Mononuclear cell (primary cell): ENCODE results near the gene CTSW. TPM values are rescaled to one million over a fixed set of nuclear protein-coding genes. Genes with fewer than 3 reads are reported as not detected.

ENCODE experiments used
- H3K27me3 ChIP-seq: 2 replicates; pipeline ENCODE4 v1.6.0; 2011; ENCODE audit warnings: low read length, control low read depth; ENCODE audit not compliant: insufficient read depth
- H3K4me1 ChIP-seq: 2 replicates; pipeline ENCODE4 v1.5.1; 2011; ENCODE audit warnings: mild to moderate bottlenecking, low read length, control low read depth; ENCODE audit not compliant: insufficient read depth
- H3K4me3 ChIP-seq: 2 replicates; pipeline ENCODE4 v1.5.1; 2011; ENCODE audit warnings: mild to moderate bottlenecking, low read length, moderate library complexity
- H3K9me3 ChIP-seq: 2 replicates; pipeline ENCODE4 v1.5.1; 2011; ENCODE audit warnings: low read depth, mild to moderate bottlenecking, control low read depth, low read length
- total RNA-seq: library from RNA; depleted of rRNA; stranded (reverse); fragments of >200 nt; gene quantifications from one replicate; pipeline ENCODE4 v1.2.3, GENCODE V29; 2012

CTSW gene
- total RNA-seq, 1 donor: 130 TPM

DNA sequence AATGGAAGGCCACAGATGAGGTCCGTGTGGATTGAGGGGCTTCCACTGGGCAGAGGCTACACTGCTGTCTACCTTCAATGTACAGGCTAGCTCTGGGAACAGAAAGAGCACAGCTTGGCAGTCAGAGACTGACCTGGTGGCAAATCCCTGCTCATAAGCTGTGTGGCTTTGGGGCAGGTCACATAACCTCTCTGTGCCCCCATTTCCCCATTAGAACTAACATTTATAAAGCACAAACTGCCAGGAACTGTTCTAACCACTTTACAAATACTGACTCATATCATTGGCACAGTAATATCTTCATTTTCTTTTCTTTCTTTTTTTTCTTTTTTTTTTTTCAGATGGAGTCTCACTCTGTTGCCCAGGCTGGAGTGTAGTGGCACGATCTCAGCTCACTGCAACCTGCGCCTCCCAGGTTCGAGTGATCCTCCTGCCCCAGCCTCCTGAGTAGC lies 17.4 kb downstream of the CTSW start:
- peaks cover 59% of the 10 kb centered on the region for H3K4me1 ChIP-seq
- peaks cover 6% of the 10 kb centered on the region for H3K27me3 ChIP-seq
- no peaks in the 10 kb centered on the region for H3K9me3 ChIP-seq
- H3K4me3 ChIP-seq: no peak overlapping the region

DNA sequence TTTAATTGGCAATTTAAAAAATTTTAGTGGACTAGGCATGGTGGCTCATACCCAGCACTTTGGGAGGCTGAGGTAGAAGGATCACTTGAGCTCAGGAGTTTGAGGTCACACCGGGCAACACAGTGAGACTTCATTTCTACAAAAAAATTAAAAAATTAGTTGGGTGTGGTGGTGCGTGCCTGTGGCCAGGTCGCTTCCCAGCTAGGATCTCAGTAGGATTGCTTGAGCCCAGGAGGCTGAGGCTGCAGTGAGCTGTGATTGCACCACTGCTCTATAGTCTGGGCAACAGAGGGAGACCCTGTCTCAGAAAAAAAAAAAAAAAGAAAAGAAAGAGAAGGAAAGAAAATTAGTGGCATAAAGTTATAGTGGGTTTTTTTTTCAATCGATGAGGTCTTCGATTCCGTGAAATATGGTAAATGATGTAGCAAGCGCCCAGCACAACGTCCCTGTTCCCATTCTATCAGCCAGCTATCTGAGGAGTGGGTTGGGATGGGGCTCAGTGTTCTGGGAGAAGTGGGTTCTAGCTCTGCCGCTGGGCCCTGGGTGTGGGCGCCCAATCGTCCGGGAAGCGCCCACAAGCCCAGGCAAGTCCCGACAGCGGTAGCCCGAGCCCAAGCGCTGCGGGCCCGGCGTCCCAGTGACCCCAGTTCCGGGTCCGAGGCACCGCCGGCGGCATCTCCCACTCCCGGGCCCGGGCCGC lies 19.2 kb downstream of the CTSW start:
- Histone ChIP-seq H3K4me3 (peak overlapping the region; percentile 36), H3K27me3 (peaks cover 6% of the 10 kb centered on the region), H3K9me3 (no peaks in the 10 kb centered on the region), H3K4me1 (peaks cover 41% of the 10 kb centered on the region)

DNA sequence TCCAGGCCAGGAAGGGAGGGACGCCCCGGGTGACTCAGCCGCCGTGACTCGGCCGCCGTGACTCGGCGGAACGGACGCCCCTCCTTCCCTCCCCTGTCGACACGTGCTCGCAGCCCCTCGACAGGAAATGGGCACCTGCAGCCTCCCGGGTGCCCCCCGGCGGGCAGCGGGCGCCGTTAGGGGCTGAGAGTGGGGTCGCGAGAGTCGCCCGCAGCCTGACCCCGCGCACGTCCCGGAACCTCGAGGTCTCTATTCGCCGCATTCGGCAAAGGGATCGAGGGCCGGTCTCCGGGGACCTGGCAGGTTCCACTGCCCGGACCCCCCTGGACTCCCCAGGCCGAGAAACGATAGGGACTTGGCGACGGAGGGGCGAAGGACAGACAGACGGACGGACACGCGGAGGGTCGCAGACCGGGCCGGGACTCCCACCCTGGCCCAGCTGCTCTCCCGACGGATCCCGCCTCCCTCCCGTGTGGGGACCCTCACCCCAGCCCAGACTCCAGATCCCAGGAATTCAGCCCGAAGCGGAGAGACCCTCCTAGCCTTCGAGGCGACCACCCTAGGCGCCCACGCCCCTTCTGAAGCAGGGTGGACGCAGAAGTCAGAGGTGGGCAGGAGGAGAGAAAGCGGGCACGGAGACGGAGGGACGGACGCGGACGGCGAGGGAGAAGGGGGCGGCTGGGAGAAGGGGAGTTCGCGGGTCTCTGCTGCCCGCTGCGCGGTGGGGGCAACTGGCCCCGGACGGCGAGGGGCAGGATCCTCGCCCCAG lies 19.9 kb downstream of the CTSW start:
- H3K4me3 ChIP-seq: peak overlapping the region; percentile 36
- H3K9me3 ChIP-seq: no peaks in the 10 kb centered on the region
- peaks cover 34% of the 10 kb centered on the region for H3K4me1 ChIP-seq
- H3K27me3 ChIP-seq: peaks cover 6% of the 10 kb centered on the region

GRCh38 chr11:65900125-65900898 lies 20.7 kb downstream of the CTSW start, which contains the start of gene FOSL1:
Gene FOSL1, minus strand, starts transcription at chr11:65900388. Its CDS starts 49 bp downstream, at chr11:65900339.
- Histone ChIP-seq H3K9me3 (no peaks in the 10 kb centered on the region), H3K27me3 (peaks cover 6% of the 10 kb centered on the region), H3K4me3 (peak within 1 kb of the TSS; percentile 36), H3K4me1 (peaks cover 31% of the 10 kb centered on the region)

DNA sequence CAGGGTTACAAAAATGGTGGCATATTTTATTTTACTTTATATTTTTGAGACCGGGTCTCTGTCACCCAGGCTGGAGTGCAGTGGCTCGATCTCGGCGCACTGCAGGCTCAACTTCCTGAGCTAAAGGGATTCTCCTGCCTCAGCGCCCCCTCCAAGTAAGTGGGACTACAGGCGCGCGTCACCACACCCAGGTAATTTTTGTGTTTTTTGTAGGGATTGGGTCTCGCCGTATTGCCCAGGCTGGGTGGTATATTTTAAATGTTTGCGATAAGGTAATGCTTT lies 21.2 kb downstream of the CTSW start:
- Histone ChIP-seq H3K4me3 (no peak overlapping the region), H3K27me3 (peaks cover 6% of the 10 kb centered on the region), H3K9me3 (no peaks in the 10 kb centered on the region), H3K4me1 (peaks cover 31% of the 10 kb centered on the region)

DNA sequence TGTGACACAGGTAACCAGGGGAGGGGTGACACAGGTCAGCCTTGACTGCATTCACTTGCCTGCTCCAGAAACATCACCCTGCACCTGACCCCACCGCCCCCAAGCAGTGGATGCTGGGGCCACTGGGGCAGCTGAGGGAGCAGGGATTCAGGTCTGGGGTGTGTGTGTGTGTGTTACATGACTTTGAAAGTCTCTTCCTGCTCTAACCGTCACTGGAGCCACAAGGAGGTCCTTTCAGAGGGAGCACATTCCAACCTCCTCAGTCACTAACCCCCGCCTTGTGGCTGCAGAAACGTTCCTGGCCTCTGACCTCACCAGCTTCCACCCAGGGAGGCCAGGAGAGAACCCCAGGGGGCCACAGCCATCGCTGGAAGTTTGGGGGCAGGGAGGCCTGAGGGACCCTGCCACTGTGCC lies 23.4 kb downstream of the CTSW start:
- peaks cover 31% of the 10 kb centered on the region for H3K4me1 ChIP-seq
- no peak overlapping the region for H3K4me3 ChIP-seq
- no peaks in the 10 kb centered on the region for H3K9me3 ChIP-seq
- H3K27me3 ChIP-seq: peaks cover 6% of the 10 kb centered on the region

GRCh38 chr11:65903715-65904114 lies 24.1 kb downstream of the CTSW start:
- no peak overlapping the region for H3K4me3 ChIP-seq
- H3K9me3 ChIP-seq: no peaks in the 10 kb centered on the region
- H3K27me3 ChIP-seq: peaks cover 6% of the 10 kb centered on the region
- peaks cover 25% of the 10 kb centered on the region for H3K4me1 ChIP-seq

DNA sequence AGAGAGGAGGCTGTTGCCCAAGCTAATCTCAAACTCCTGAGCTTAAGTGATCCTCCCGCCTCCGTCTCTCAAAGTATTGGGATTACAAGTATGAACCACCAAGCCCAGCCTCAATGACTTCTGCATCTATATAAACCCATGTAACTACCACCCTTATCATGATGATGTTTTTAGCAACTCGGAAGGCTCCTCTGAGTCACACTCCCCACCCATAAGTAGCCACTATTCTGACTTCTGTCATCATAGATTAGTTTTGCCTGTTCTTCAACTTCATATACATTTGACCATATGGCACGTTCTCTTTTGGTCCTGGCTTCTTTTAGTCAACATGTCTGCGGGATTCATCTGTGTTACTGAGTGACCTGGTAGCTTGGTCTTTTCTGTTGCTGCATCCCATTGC lies 27.0 kb downstream of the CTSW start:
- no peaks in the 10 kb centered on the region for H3K9me3 ChIP-seq
- H3K4me3 ChIP-seq: no peak overlapping the region
- H3K4me1 ChIP-seq: peaks cover 2% of the 10 kb centered on the region
- no peaks in the 10 kb centered on the region for H3K27me3 ChIP-seq

GRCh38 chr11:65907878-65908277 lies 28.2 kb downstream of the CTSW start:
- no peaks in the 10 kb centered on the region for H3K9me3 ChIP-seq
- H3K4me3 ChIP-seq: no peak overlapping the region
- H3K4me1 ChIP-seq: peaks cover 6% of the 10 kb centered on the region
- H3K27me3 ChIP-seq: no peaks in the 10 kb centered on the region

DNA sequence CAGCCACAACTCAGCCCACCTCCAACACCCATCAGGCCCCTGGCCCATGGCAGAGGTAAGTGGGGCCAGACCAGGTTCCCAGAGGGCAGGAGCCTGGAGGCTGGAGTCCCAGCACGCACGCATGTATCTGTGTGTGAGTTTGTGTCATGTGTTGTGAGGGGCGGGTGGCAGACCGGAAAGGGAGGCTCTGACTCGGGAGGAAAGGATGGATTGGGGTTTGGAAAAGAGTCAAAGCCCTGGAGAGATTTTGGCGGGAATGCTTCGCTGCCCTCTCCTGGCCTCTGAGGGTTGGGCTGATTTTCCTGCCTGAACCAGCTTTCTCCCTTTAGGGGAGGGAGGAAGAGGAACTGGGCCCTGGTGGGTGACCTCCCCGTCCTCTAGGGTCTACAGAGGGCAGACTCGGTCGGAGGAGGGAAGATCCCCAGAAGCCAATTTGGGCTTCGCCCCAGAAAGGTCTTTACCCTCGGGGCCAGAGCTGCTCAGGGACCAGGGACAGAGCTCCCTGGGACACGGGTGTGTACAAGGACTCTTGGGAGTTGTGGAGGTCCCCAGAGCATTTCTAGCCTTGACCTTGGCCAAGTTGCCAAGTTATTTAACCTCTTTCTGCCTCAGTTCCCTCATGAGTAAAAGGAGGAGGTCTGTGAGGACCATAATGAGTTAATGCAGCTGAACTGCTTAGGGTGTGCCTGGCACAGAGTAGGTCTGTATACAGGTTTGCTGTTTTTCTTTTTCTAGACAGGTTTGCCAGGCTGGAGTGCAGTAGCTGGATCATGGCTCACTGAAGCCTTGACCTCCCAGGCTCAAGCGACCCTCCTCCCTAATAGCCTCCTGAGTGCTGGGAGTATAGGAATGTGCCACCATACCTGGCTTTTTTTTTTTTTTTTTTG lies 32.3 kb downstream of the CTSW start:
- no peak overlapping the region for H3K4me3 ChIP-seq
- no peaks in the 10 kb centered on the region for H3K9me3 ChIP-seq
- peaks cover 33% of the 10 kb centered on the region for H3K4me1 ChIP-seq
- no peaks in the 10 kb centered on the region for H3K27me3 ChIP-seq

GRCh38 chr11:65912845-65913244 lies 33.2 kb downstream of the CTSW start:
- H3K9me3 ChIP-seq: no peaks in the 10 kb centered on the region
- H3K27me3 ChIP-seq: no peaks in the 10 kb centered on the region
- H3K4me3 ChIP-seq: no peak overlapping the region
- H3K4me1 ChIP-seq: peaks cover 42% of the 10 kb centered on the region

- H3K4me1 ChIP-seq: peaks cover 51% of the 10 kb centered on the region
- H3K27me3 ChIP-seq: no peaks in the 10 kb centered on the region
- no peak overlapping the region for H3K4me3 ChIP-seq
- H3K9me3 ChIP-seq: no peaks in the 10 kb centered on the region
Observed at GRCh38 chr11:65915101-65915820, 35.6 kb downstream of the CTSW start.

- H3K27me3 ChIP-seq: no peaks in the 10 kb centered on the region
- H3K4me1 ChIP-seq: peaks cover 57% of the 10 kb centered on the region
- no peaks in the 10 kb centered on the region for H3K9me3 ChIP-seq
- no peak overlapping the region for H3K4me3 ChIP-seq
Observed at GRCh38 chr11:65915821-65916251, 36.2 kb downstream of the CTSW start.

- Histone ChIP-seq H3K27me3 (no peaks in the 10 kb centered on the region), H3K9me3 (no peaks in the 10 kb centered on the region), H3K4me3 (no peak overlapping the region), H3K4me1 (peaks cover 62% of the 10 kb centered on the region)
Observed at GRCh38 chr11:65916391-65916790, 36.8 kb downstream of the CTSW start.
